Panc1 (cell line): ENCODE results near the gene CCDC146. TPM values are rescaled to one million over a fixed set of nuclear protein-coding genes. Genes with fewer than 3 reads are reported as not detected.

Experiments used
- ATAC-seq: fragments of 200-7000 bp; cut with Tn5 transposase; 2 replicates; pipeline ENCODE4 v1.9.1; 2020; ENCODE audit warnings: mild to moderate bottlenecking, moderate library complexity
- BruUV-seq: library from RNA; stranded (reverse); fragments of 400-500 nt; replicated peaks from 2 replicates; lab custom pipeline; 2021; lab: Mats Ljungman, UMichigan
- CTCF ChIA-PET: fragments of 300-600 bp; sonication (Branson Sonifier 250); formaldehyde crosslinking; loops from one replicate; lab custom pipeline; 2022; ENCODE audit warnings: antibody characterized with exemption; lab: Charles Lee
- POLR2A ChIA-PET: fragments of 300-600 bp; sonication (Branson Sonifier 250); formaldehyde crosslinking; loops from one replicate; lab custom pipeline; 2022; ENCODE audit warnings: antibody characterized with exemption; lab: Charles Lee
- DNase-seq: peaks from one replicate; pipeline ENCODE4 v3.0.0-alpha.2; 2010; ENCODE audit warnings: low read depth, low spot score
- H3K27ac ChIP-seq: 2 replicates; pipeline ENCODE4 v1.5.1; 2011; ENCODE audit warnings: mild to moderate bottlenecking, low read length, inconsistent platforms
- H3K27me3 ChIP-seq: fragments of 200-500 bp; sonication (Bioruptor generic); 2 replicates; pipeline ENCODE4 v1.6.0; 2014; ENCODE audit warnings: low read length, inconsistent platforms; ENCODE audit not compliant: control insufficient read depth, insufficient read depth
- H3K36me3 ChIP-seq: fragments of 200-500 bp; sonication (Bioruptor generic); 2 replicates; pipeline ENCODE4 v1.5.1; 2014; ENCODE audit warnings: inconsistent platforms, mild to moderate bottlenecking, low read length, moderate library complexity; ENCODE audit not compliant: control insufficient read depth, insufficient read depth
- H3K4me1 ChIP-seq: 2 replicates; pipeline ENCODE4 v1.5.1; 2011; ENCODE audit warnings: inconsistent platforms, mild to moderate bottlenecking, low read length, moderate library complexity; ENCODE audit not compliant: control insufficient read depth, insufficient read depth
- H3K4me3 ChIP-seq, 2 experiments: 2 replicates each; pipeline ENCODE4 v1.5.1; 2011 to 2012; ENCODE audit warnings: low read depth in 2 of 2, low read length in 2 of 2, mild to moderate bottlenecking in 2 of 2, inconsistent platforms in 1 of 2, moderate library complexity in 1 of 2
- H3K9me3 ChIP-seq: fragments of 200-500 bp; sonication (Bioruptor generic); 2 replicates; pipeline ENCODE4 v1.5.1; 2014; ENCODE audit warnings: low read depth, mild to moderate bottlenecking, inconsistent platforms, low read length, moderate library complexity; ENCODE audit not compliant: control insufficient read depth, insufficient read depth
- CTCF ChIP-seq: fragments of 450-650 bp; IDR thresholded peaks from 2 replicates; pipeline ENCODE4 v1.5.1; 2017; ENCODE audit warnings: mild to moderate bottlenecking
- POLR2AphosphoS5 ChIP-seq: IDR thresholded peaks from 2 replicates; pipeline ENCODE4 v1.6.1; 2012; ENCODE audit warnings: mild to moderate bottlenecking, low read depth, low read length, moderate library complexity
- REST ChIP-seq, 2 experiments: IDR thresholded peaks; 2 replicates each; pipeline ENCODE4 v1.6.1; 2011 to 2012; ENCODE audit warnings: low read depth in 2 of 2, control low read depth in 1 of 2, low read length in 1 of 2, mild to moderate bottlenecking in 1 of 2, moderate library complexity in 1 of 2; ENCODE audit not compliant: insufficient read depth in 1 of 2
- SIN3A ChIP-seq: IDR thresholded peaks from 2 replicates; pipeline ENCODE4 v1.6.1; 2012; ENCODE audit warnings: low read depth, mild to moderate bottlenecking, low read length, moderate library complexity, borderline replicate concordance; ENCODE audit not compliant: insufficient read depth
- TCF7L2 ChIP-seq: IDR thresholded peaks from 2 replicates; pipeline ENCODE4 v1.6.1; 2011; ENCODE audit warnings: mild to moderate bottlenecking, low read depth, low read length, inconsistent platforms
- in situ Hi-C: cut with HindIII; loops from 2 replicates; pipeline ENCODE4 v1.10.0; 2016; ENCODE audit warnings: low sequenced_read_pairs, low pct_unique_long_range_greater_than_20kb
- intact Hi-C: fragments of 100-400 bp; cut with micrococcal nuclease; formaldehyde crosslinking; loops from one replicate; pipeline ENCODE4 v1.10.0; 2022; ENCODE audit not compliant: unreplicated experiment
- total RNA-seq: library from RNA; stranded (reverse); gene quantifications from one replicate; pipeline ENCODE4 v1.2.1, GENCODE V29; 2021; ENCODE audit not compliant: unreplicated experiment

The CCDC146 gene
- total RNA-seq, 1 experiment from 2014 or later, result 1.2 TPM

- in situ Hi-C loops, result no loop called here
Measured at GRCh38 chr7:77235276-77235675, 112.9 kb downstream of the CCDC146 start.

DNA sequence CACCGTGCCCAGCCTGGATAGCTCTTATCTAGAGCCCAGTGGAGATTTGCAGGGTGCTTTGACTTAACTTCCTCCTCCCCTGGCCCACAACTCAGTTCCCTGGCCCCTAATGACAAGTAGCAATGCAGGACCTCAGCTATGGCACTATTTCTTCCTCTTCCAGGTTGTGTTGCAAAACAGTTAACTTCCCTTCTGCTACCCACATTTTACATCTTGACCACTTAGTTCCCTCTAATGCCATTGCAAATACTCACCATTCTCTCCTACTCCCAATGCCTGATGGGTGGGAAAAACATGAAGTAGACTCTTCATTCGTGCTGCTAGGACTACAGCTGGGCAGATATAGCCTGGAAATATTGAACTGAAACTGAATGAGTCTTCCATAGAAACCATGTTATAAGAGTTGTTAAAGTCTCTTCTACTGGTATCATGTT, 116.3 kb downstream of the CCDC146 start:
- ChIA-PET POLR2A (no interaction called here), CTCF (no interaction called here)
- in situ Hi-C loops (no loop called here), intact Hi-C loops (loop anchor here (5.0 kb wide), 1 partner anchor 96 kb away; no protein-coding TSS in a partner anchor)
- H3K27ac ChIP-seq, result no peak overlapping the region
- no peaks in the 10 kb centered on the region for H3K9me3 ChIP-seq
- no peak for DNase-seq
- H3K4me1 ChIP-seq, result no peaks in the 10 kb centered on the region
- no TSS peak for BruUV-seq
- ATAC-seq, result no peak
- no peak overlapping the region for H3K4me3 ChIP-seq
- H3K27me3 ChIP-seq, result no peaks in the 10 kb centered on the region
- no peaks in the 10 kb centered on the region for H3K36me3 ChIP-seq
- TF ChIP-seq SIN3A (no peak), TCF7L2 (no peak), CTCF (no peak), REST (IDR thresholded peaks at IDR 0.05; ENCODE audit: insufficient read depth in 1 of 2, low read depth in 2 of 2, low read length in 1 of 2) (no peak), POLR2AphosphoS5 (no peak)

More at GRCh38 chr7:77235276-77235675, 112.9 kb downstream of the CCDC146 start:
- intact Hi-C loops, result loop anchor here (5.0 kb wide), 1 partner anchor 93 kb away; no protein-coding TSS in a partner anchor
- ATAC-seq (no peak), DNase-seq (no peak)
- TF ChIP-seq POLR2AphosphoS5 (no peak), TCF7L2 (no peak), SIN3A (no peak), REST (IDR thresholded peaks at IDR 0.05; ENCODE audit: insufficient read depth in 1 of 2, low read depth in 2 of 2, low read length in 1 of 2) (no peak), CTCF (no peak)
- POLR2A ChIA-PET, result no interaction called here
- CTCF ChIA-PET, result no interaction called here
- no peaks in the 10 kb centered on the region for H3K36me3 ChIP-seq
- no TSS peak for BruUV-seq
- H3K4me3 ChIP-seq, result no peak overlapping the region
- no peak overlapping the region for H3K27ac ChIP-seq
- no peaks in the 10 kb centered on the region for H3K9me3 ChIP-seq
- no peaks in the 10 kb centered on the region for H3K4me1 ChIP-seq
- H3K27me3 ChIP-seq, result 0 out of 2 replicates have a peak, but pooled peaks cover 3% of the 10 kb centered on the region
